Astrocyte (in vitro differentiated cells and primary cell): ENCODE data around the gene VAV2. TPM values are rescaled to one million over a fixed set of nuclear protein-coding genes. Genes with fewer than 3 reads are reported as not detected.

Source experiments
- DNase-seq: peaks from one replicate; pipeline ENCODE4 v3.0.0-alpha.2; 2010; ENCODE audit warnings: low read depth
- FAIRE-seq: peaks from 2 replicates; lab custom pipeline; 2011; peaks lifted over from hg19 to GRCh38; lab: Jason Lieb, UNC
- H2AFZ ChIP-seq: 2 replicates; pipeline ENCODE4 v1.6.0; 2012; ENCODE audit warnings: low read depth, low read length, inconsistent platforms
- H3K27ac ChIP-seq: 2 replicates; pipeline ENCODE4 v1.5.1; 2011; ENCODE audit warnings: low read depth, low read length, inconsistent platforms
- H3K27me3 ChIP-seq: 2 replicates; pipeline ENCODE4 v1.6.0; 2011; ENCODE audit warnings: low read length, inconsistent platforms; ENCODE audit not compliant: insufficient read depth
- H3K36me3 ChIP-seq: 2 replicates; pipeline ENCODE4 v1.5.1; 2011; ENCODE audit warnings: low read length, inconsistent platforms; ENCODE audit not compliant: insufficient read depth
- H3K4me1 ChIP-seq: 2 replicates; pipeline ENCODE4 v1.5.1; 2011; ENCODE audit warnings: low read length, inconsistent platforms; ENCODE audit not compliant: insufficient read depth
- H3K4me2 ChIP-seq: 2 replicates; pipeline ENCODE4 v1.6.0; 2012; ENCODE audit warnings: low read length, inconsistent platforms
- H3K4me3 ChIP-seq: 2 replicates; pipeline ENCODE4 v1.5.1; 2011; ENCODE audit warnings: low read depth, mild to moderate bottlenecking, low read length, inconsistent platforms; ENCODE audit not compliant: insufficient read depth
- H3K79me2 ChIP-seq: 2 replicates; pipeline ENCODE4 v1.6.0; 2012; ENCODE audit warnings: mild to moderate bottlenecking, low read length, inconsistent platforms; ENCODE audit not compliant: insufficient read depth
- H3K9ac ChIP-seq: 2 replicates; pipeline ENCODE4 v1.6.0; 2012; ENCODE audit warnings: mild to moderate bottlenecking, low read length, inconsistent platforms
- H3K9me3 ChIP-seq: 2 replicates; pipeline ENCODE4 v1.5.1; 2012; ENCODE audit warnings: low read depth, mild to moderate bottlenecking, low read length, inconsistent platforms; ENCODE audit not compliant: insufficient read depth
- H4K20me1 ChIP-seq: 2 replicates; pipeline ENCODE4 v1.6.0; 2012; ENCODE audit warnings: low read length, inconsistent platforms; ENCODE audit not compliant: insufficient read depth
- H3K27ac Mint-ChIP-seq: one replicate; pipeline ENCODE4 v1.8.0; 2021; ENCODE audit warnings: mild to moderate bottlenecking, mixed read lengths; ENCODE audit not compliant: unreplicated experiment
- H3K27me3 Mint-ChIP-seq: one replicate; pipeline ENCODE4 v1.8.0; 2021; ENCODE audit warnings: low read depth, mixed read lengths; ENCODE audit not compliant: unreplicated experiment
- H3K36me3 Mint-ChIP-seq: one replicate; pipeline ENCODE4 v1.8.0; 2021; ENCODE audit warnings: low read depth, mixed read lengths; ENCODE audit not compliant: unreplicated experiment
- H3K4me1 Mint-ChIP-seq: one replicate; pipeline ENCODE4 v1.8.0; 2021; ENCODE audit warnings: low read depth, mixed read lengths; ENCODE audit not compliant: unreplicated experiment
- H3K4me3 Mint-ChIP-seq: one replicate; pipeline ENCODE4 v1.8.0; 2021; ENCODE audit warnings: mild to moderate bottlenecking, moderate library complexity, mixed read lengths; ENCODE audit not compliant: unreplicated experiment
- H3K9me3 Mint-ChIP-seq: one replicate; pipeline ENCODE4 v1.8.0; 2021; ENCODE audit warnings: mild to moderate bottlenecking, mixed read lengths; ENCODE audit not compliant: unreplicated experiment
- EZH2 ChIP-seq: IDR thresholded peaks from 2 replicates; pipeline ENCODE4 v1.6.1; 2012; ENCODE audit warnings: mild to moderate bottlenecking, low read length, inconsistent platforms; ENCODE audit not compliant: insufficient read depth
- total RNA-seq: library from RNA; stranded (reverse); gene quantifications from 2 replicates; pipeline ENCODE4 v1.2.1, GENCODE V29; 2021
- TF ChIP-seq, protein P1 (sequence below): IDR thresholded peaks from 2 replicates; pipeline ENCODE4 v1.5.1; 2011; ENCODE audit warnings: low read depth, mild to moderate bottlenecking, inconsistent platforms, low read length, moderate library complexity; ENCODE audit not compliant: insufficient read depth

Gene VAV2
- total RNA-seq, 1 donor from 2014 or later, result 36.5 TPM

DNA sequence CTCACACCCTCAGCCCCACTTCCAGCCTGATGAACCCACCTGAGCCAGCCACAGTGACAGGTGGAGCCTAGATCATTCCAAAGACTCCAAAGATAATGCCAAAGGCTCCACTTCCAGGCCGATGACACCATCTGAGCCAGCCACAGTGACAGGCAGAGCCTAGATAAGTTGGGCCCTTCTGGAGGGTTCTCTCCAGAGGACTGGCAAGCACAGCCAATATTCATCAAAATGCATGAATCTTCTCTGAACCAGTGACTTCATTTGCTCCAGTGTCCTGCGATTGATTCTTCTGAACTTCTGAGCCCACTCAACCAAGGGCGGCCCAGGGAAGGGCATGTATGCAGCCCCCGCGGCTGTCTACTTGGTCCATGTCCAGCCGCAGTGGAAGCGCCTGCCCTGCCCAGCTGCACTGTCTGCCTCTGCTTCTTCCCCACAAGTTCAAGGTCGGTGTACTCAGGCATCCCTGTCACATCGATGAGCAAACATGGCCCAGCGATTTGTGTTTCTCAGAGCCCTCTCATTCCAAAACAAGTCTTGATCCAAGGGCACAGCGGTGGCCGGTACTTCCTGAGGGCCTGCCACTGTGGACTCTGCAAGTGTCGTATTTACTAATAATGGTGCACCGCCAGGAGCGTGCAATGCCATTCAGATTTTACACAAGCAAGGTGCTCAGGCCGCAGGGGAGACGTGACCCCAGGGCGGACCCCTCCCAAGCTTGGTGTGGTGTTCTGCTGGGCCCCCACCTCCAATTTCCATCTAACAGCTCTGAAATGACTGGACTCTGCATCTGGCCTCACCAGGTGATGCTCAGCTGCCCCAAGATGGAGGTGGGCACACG lies 107.0 kb downstream of the VAV2 start:
- H3K9ac ChIP-seq, result no peak overlapping the region
- H3K9me3 ChIP-seq, result no peaks in the 10 kb centered on the region
- H3K4me3 ChIP-seq, result no peak overlapping the region
- FAIRE-seq (no peak), DNase-seq (no peak)
- Mint-ChIP-seq H3K27ac (peak overlapping the region; percentile 63), H3K36me3 (peaks cover 14% of the 10 kb centered on the region), H3K4me1 (peaks cover 54% of the 10 kb centered on the region), H3K27me3 (no peaks in the 10 kb centered on the region), H3K4me3 (no peak overlapping the region), H3K9me3 (no peaks in the 10 kb centered on the region)
- no peak overlapping the region for H3K4me2 ChIP-seq
- peaks cover 99% of the 10 kb centered on the region for H3K79me2 ChIP-seq
- H2AFZ ChIP-seq, result no peak overlapping the region
- H4K20me1 ChIP-seq, result peaks cover 60% of the 10 kb centered on the region
- no peak for TF ChIP-seq EZH2
- TF ChIP-seq, protein P1, sequence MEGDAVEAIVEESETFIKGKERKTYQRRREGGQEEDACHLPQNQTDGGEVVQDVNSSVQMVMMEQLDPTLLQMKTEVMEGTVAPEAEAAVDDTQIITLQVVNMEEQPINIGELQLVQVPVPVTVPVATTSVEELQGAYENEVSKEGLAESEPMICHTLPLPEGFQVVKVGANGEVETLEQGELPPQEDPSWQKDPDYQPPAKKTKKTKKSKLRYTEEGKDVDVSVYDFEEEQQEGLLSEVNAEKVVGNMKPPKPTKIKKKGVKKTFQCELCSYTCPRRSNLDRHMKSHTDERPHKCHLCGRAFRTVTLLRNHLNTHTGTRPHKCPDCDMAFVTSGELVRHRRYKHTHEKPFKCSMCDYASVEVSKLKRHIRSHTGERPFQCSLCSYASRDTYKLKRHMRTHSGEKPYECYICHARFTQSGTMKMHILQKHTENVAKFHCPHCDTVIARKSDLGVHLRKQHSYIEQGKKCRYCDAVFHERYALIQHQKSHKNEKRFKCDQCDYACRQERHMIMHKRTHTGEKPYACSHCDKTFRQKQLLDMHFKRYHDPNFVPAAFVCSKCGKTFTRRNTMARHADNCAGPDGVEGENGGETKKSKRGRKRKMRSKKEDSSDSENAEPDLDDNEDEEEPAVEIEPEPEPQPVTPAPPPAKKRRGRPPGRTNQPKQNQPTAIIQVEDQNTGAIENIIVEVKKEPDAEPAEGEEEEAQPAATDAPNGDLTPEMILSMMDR, result no peak
- H3K36me3 ChIP-seq, result no peaks in the 10 kb centered on the region
- no peaks in the 10 kb centered on the region for H3K27me3 ChIP-seq
- peaks cover 38% of the 10 kb centered on the region for H3K4me1 ChIP-seq
- no peak overlapping the region for H3K27ac ChIP-seq

DNA sequence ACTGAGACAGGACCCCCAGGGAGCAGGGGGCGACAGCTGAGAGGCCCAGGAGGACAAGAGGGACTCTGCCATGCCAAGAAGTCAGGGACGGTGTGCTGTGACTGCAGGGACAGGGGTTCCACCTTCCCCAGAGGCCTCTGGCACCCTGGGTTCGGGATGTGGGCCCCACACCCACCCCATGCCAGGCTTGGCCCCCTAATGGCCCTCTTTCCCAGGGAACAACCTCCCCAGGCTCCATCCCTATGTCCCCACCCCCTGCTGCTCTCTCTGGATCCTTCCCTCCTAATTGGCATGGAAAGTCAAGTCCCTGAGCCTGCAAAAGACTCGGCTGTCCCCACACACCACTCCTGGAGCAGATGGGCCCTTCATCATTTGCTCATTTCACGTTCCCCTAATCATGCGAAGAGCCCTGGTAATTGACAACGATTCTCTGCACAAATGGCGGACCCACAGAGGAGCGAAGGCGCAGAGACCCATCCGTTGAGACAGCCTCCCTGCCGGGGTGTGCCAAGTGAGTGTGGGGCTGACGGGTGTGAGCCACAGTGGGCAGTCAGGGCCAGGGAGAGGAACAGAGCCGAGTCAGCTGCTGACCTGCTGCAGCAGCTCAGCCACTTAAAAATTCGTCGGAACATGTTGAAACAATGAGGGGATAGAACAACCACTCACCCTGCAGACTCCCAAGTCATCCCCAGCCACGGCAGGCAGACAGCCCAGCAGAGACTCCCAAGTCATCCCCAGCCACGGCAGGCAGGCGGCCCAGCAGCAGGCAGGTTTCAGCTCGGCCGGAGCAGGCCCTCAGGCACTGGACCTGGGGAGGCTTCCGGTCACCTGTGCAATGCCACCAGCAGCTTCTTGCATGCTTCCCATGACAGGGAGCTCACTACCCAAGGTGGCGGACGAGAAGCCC lies 109.0 kb downstream of the VAV2 start:
- no peaks in the 10 kb centered on the region for H3K9me3 ChIP-seq
- H3K36me3 ChIP-seq, result no peaks in the 10 kb centered on the region
- H3K4me2 ChIP-seq, result no peak overlapping the region
- Mint-ChIP-seq H3K9me3 (no peaks in the 10 kb centered on the region), H3K36me3 (peaks cover 12% of the 10 kb centered on the region), H3K4me1 (peaks cover 44% of the 10 kb centered on the region), H3K27me3 (no peaks in the 10 kb centered on the region), H3K27ac (peak overlapping the region; percentile 89), H3K4me3 (no peak overlapping the region)
- no peak overlapping the region for H2AFZ ChIP-seq
- H3K9ac ChIP-seq, result no peak overlapping the region
- H4K20me1 ChIP-seq, result peaks cover 47% of the 10 kb centered on the region
- H3K27me3 ChIP-seq, result no peaks in the 10 kb centered on the region
- TF ChIP-seq EZH2, result no peak
- TF ChIP-seq, protein P1, result no peak
- peak overlapping the region; percentile 11 for H3K27ac ChIP-seq
- H3K4me3 ChIP-seq, result no peak overlapping the region
- H3K79me2 ChIP-seq, result peaks cover 99% of the 10 kb centered on the region
- H3K4me1 ChIP-seq, result peaks cover 24% of the 10 kb centered on the region
- FAIRE-seq, result no peak
- peak; percentile 6 for DNase-seq
